GM19372 (cell line): ENCODE measurements around the gene GPR32.
"Not testable (repeated sequence)": the region's sequence is repeated elsewhere in the genome, so short reads cannot be mapped to it uniquely, and the experiment has no call there.

Source experiments
- ATAC-seq: cut with Tn5 transposase; IDR thresholded peaks from one replicate; pipeline ENCODE4 v1.9.1; 2021; ENCODE audit warnings: mild to moderate bottlenecking, low read depth, moderate library complexity; ENCODE audit not compliant: unreplicated experiment

Gene GPR32

DNA sequence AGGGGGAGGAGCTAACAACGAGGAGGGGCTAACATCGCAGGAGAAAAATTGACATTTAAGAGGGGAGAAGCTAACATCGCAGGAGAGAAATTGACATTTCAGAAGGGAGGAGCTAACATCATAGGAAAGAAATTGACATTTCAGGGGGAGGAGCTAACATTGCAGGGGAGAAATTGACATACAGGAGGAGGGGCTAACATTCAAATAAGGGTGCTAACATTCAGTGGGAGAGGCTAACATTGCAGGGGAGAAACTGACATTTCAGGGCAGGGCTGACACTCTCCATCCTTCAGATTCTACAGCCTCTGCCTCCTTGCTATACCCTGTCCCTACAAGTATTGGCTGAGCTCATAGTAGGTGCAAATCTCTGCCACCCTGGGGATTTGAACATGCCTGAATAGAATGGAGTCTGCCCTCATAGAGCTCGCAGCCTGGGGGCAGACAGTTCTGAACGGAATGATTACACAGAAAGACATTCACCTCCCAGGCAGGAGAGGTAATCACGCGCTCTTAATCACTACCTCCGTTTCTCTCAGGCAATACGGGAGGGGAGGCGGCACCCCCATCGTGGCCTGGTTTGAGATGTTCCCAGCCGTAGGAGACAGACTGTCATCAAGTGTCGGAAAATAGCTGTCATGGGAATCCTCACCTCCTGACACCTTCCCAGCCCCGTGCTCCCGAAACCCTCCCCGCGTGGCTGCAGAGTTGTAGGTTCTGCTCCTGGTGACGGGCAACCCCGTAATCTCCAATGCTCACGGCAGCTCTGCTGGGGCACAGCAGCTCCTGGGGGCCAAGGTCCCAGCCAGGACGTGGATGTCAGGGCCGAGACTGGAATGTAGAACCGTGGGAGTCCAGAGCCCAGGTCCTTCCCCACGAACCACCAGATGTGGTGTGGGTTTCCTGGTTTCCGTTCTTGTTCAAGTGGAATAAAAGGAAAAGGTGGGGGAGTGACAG lies 9.5 kb downstream of the GPR32 start:
- ATAC-seq = no peak

DNA sequence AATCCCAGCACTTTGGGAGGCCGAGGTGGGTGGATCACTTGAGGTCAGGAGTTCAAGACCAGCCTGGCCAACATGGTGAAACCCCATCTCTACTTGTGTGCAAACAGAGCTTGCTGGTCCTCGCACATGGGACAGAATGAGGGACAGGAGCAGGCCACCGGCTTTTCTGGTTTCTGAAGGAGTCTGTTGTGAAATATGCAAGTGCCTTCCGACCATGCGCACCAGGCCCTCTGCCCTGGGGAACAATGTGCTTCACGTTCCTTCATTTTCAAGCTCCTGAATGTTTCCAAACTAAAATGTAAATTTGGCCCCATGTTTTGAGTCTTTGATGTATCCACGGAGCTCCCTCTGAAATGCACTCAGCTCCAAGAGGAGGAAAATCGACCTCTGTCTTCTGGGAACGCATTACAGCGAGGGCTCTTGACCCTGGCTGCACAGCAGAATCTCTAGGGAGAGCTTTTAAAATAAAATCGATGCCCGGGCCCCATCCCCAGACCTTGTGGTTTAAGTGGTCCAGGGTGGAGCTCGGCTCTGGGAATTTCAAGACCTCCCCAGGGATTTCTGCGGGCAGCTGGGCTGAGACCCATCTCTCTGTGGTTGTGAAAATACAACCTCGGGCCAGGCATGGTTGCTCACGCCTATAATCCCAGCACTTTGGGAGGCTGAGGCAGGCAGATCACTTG lies 10.6 kb downstream of the GPR32 start:
- ATAC-seq = no peak

DNA sequence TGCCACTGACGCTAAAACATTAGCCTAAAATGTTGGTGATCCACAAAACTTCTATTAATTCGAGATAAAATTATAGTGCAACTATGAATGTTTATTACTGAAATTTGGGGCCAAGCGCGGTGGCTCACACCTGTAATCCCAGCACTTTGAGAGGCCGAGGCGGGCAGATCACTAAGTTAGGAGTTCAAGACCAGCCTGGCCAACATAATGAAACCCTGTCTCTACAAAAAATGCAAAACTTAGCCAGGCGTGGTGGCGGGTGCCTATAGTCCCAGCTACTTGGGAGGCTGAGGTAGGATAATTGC lies 13.5 kb downstream of the GPR32 start:
- ATAC-seq = not testable (repeated sequence)

DNA sequence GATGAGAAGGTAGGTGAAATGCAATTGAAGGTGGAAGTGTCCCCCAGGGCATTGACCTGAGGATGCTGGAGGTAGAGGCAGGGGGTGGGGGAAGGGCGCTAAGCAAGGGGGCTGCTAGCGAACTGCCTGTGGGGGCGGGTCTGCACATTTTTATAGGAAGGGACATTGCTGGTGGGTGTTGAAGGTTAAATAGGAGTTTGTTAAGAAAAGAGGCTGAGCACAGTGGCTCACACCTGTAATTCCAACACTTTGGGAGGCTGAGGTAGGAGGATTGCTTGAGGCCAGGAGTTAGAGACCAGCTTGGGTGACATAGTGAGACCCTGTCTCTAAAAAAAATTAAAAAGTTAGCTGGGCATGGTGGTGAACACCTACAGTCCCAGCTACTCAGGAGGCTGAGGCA lies 14.4 kb downstream of the GPR32 start:
- no peak for ATAC-seq

DNA sequence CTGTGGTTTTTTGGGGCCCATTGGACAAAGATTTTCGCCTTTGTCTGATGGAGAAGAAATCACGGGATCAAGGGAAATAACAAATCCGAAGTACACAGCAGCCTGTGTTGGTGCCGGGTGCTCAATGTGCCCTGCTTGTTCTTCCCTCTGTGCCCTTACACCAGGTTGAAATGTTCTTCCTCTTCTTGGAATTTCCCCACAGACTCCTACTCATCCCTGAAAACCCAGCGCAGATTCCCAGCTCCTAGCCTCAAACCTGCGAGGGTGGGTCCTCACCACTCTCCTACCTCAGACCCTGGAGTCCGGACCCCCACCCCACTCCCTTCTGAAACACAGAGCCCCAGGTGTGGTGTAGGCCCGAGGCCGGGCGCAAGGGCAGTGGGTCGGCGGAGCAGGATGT lies 15.1 kb downstream of the GPR32 start:
- no peak for ATAC-seq

DNA sequence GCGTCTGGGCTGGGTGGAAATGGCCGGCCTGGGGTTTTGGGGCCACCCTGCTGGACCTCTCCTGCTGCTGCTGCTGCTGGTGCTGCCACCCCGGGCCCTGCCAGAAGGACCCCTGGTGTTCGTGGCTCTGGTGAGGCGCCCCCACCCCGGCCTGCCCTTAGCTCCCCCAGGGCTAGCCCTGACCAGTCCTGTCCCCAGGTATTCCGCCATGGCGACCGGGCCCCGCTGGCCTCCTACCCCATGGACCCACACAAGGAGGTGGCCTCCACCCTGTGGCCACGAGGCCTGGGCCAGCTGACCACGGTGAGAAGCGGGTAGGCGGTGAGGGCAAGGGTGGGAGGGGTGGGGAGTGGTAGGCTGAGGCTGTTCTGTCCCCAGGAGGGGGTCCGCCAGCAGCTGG lies 20.1 kb downstream of the GPR32 start, which contains the start of gene ACP4:
Gene ACP4 (plus strand): TSS at position 20 of the 400 bp plus-strand sequence. CDS start 0 bp downstream, at position 20.
- no peak for ATAC-seq

DNA sequence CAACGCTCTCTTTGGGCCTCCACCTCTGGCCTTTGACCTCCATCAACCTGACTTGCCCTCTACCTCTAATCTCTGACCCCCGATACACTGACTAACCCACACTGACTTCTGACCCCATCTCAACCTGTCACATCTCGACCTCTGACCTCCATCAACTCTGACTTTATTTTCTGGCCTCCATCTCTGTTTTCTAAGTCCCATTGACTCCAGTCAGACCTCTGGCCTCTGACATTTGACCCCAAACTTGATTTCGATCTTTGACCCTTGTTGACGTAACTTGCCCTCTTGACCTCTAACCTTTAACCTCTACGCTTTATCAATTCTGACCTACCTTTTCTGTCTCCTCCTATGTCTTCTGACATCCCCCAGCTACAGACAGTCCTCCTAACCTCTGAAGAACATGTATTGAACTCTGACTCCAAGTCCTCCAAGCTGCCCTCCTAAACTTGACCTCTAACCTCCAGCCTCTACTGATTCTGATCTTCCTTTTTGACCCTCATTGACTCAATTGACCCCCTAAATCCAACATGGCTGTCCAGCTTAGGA lies 20.7 kb downstream of the GPR32 start:
- ATAC-seq = no peak

DNA sequence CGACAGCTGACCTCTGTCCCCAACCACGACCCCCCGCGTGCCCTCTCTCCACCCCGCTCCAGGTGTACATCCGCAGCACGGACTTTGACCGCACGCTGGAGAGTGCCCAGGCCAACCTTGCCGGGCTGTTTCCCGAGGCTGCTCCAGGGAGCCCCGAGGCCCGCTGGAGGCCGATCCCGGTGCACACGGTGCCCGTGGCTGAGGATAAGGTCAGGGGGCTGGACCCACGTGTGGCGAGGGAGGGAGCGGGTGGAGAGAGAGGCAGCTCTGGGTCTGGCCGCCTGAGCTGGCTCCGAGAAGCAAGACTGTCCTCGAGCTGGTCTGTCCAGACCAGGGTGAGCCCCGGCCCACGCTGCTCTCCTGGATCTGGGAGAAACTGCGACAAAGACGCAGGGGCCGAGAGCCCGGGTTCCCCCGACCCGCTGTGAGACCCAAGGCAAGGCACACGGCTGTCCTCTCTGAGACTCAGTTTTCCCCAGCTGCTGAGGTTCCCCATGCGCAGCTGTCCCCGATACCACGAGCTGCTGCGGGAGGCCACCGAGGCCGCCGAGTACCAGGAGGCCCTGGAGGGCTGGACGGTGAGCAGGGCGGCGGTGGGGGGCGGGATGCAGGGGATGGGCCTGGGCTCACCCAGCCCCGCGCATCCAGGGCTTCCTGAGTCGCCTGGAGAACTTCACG lies 21.5 kb downstream of the GPR32 start:
- ATAC-seq = no peak

DNA sequence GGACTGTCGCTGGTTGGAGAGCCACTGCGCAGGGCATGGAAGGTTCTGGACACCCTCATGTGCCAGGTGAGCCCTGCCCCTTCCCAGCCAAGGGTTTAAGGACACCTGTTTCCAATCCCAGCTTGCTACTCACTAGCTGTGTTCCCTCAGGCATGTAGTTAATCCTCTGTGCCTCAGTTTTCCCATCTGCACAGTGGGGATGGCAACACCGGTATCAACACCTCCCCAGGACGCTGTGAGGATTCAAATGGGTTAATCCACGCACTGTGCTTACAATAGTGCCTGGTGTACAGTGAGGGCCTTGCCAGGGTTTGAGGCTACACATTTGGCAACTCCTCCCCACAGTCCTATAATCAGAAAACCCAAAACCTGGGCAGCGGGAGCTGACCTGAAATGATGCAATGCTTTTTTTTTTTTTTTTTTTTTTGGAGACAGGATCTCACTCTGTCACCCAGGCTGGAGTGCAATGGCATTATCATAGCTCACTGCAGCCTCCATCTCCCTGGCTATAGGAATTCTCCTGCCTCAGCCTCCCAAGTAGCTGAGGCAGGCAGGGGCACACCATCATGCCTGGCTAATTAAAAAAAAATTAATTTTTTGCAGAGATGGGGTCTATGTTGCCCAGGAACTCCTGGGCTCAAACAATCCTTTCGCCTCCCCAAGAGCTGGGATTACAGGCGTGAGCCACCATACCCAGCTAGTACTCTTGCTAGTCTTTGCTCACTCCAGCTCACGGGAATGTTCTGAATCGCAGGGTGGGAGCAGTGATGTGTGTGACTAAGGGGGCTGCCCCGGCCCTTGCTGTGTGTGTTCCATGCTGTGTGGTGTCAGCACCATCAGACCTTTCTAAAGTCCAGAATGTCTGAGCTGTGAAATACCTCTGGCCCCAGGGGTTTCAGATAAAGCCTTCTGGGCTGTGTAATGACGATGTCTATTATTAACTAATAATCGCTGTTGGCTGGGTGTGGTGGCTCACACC lies 22.3 kb downstream of the GPR32 start:
- no peak for ATAC-seq

DNA sequence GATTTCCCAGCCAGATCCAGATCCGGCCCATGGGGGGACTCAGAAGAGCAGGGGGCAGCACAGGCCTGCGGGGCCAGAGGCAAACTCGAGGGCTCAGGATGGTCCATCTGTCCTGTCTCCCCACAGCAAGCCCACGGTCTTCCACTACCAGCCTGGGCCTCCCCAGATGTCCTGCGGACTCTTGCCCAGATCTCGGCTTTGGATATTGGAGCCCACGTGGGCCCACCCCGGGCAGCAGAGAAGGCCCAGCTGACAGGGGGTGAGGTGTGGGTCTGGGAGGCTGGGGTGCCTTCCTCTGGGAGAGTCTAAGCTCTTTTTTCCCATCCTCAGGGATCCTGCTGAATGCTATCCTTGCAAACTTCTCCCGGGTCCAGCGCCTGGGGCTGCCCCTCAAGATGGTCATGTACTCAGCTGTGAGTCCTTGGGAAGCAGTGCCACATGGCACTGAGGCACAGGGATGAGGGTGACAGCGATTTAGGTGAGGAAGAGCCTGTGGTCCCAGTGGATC lies 23.3 kb downstream of the GPR32 start:
- no peak for ATAC-seq

DNA sequence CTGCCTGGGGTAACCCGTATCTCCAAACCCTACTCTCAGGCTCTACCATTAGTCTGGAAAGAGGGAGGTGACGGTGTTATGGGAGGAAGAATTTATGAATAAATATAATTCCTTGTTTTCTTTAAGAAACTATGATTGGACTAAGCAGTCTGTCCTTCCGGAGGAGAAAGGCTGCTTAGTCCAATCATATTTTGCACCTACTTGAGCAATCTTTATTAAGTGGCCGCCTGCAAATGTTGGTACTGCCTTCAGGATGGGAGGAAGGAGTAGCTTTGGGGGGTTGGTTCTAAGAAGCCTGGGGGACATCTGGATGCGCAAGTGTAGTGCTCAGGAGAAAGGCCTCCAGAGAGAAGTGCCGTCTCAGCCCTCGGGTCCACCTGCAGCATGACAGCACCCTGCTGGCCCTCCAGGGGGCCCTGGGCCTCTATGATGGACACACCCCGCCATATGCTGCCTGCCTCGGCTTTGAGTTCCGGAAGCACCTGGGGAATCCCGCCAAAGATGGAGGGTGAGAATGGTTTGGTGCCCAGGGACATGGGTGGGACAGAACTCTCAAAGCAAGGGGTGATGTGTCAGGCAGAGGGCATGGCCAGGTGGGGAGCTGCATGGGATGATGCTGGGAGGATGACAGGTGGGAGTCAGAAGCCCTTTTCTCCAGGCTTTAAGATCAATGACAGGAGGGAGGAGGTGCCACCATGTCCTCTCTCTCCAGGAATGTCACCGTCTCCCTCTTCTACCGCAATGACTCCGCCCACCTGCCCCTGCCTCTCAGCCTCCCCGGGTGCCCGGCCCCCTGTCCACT lies 24.0 kb downstream of the GPR32 start:
- no peak for ATAC-seq

DNA sequence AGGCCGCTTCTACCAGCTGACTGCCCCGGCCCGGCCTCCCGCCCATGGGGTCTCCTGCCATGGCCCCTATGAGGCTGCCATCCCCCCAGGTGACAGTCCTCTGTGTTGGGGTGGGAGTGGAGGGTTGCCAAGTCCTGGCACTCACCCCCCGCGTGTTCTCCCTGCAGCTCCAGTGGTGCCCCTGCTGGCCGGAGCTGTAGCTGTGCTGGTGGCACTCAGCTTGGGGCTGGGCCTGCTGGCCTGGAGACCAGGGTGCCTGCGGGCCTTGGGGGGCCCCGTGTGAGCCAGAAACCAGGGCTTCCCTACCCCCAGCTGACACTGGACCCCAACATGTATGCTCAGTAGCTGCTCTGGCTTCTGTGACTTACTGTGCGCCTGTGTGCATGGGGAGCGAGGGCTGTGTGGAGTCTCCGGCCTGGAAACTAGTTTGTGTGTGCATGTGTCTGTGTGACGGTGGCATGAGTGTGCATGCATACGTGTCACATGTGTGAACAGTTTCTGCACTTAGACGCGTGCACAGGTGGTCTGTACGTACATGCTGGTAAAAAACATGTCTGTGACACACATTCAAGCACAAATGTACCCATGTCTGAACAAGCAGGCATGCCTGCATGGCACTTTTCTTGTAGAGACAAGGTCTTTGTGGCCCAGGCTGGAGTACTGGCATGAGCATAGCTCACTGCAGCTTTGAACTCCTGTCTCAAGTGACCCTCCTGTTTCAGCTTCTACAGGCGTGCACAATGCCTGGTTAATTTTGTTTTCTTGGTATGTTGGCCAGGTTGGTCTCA lies 24.8 kb downstream of the GPR32 start:
- no peak for ATAC-seq

DNA sequence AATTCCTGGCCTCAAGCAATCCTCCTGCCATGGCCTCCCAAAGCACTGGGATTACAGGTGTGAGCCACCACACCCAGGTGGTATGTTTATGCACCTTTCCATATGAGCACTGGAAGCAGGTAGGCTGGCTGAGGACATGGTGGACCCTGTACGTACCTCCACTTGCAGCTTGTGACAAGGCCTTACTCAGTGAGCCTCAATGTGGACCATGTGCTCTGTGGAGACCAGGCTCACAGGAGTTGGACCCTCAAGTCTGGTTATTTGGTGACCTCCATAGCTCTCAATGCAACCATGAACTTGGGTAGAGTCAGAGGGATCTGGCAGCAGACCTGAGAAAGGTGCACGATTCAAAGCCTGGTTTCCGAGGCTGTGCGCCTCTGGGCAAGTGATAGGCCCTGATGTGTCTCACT lies 25.4 kb downstream of the GPR32 start:
- no peak for ATAC-seq

DNA sequence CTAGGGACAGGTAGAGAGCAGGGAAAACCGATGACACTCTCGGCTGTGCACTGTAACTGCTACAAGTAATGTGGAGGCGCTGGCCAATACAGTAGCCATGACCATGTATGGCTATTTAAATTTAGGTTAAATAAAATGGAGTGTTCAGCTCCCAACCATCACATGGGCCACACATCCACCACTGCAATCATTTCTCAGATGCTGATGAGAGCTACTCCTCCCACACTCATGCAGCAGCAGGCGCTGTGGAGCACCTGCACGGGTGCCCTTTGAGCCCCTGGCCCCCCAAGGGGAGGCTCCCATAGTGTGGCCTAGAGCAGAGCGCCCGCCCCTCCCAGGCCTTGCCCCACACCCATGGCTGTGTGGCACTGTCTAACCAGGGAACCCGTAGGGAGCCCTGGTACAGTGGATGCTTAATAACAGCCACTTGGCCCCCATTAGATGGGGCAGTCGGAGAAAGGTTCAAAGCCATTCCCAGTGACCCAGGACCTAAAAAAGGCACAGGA lies 25.9 kb downstream of the GPR32 start:
- no peak for ATAC-seq

DNA sequence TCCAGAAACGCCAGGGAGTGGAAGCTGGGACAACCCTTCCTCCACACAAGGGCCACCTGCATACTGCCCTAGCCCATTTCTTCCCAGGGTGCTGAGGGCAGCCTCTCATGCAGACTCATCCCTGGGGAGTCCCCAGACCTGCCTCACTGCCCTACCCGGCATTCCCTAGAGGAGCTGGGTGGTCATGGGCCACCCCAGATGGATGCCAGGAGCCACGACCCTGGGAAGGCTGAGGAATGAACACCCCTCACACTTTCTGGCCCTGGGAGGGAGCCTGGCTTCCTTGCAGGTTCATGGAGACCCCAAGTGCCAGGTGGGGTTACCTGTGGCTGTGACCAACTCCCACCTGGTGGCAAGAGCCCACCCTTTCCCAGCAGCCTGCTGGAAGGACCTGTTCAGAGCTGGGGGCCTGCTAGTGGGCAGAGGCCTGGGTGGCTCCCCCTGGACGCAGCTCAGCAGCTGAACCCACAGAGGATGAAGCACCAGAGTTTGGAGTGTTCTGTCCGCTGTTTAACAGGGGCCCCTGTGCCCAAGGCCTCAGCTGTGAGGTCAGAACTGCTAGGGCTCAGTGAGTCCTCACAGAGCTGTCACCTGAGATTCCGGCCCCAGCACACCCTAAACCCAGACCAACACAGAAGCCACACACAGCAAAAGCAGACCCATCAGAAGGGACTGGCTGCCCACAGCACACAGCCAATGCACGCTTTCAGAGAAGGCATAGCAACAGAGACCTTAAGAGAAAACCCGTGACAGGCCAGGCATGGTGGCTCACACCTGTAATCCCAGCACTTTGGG lies 26.6 kb downstream of the GPR32 start:
- no peak for ATAC-seq

DNA sequence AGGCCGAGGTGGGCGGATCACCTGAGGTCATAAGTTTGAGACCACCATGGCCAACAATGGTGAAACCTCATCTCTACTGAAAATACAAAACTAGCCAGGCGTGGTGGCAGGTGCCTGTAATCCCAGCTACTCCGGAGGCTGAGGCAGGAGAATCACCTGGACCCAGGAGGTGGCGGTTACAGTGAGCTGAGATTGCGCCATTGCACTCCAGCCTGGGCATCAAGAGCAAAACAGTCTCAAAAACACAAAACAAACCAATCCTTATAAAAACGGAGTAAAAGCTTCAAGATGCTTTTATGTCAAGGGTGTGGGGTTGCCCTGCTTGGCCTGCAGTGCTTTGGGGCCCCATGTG lies 27.1 kb downstream of the GPR32 start:
- ATAC-seq = no peak
